ENCODE measurements around the gene SHROOM3. TPM values are rescaled to one million over a fixed set of nuclear protein-coding genes. Genes with fewer than 3 reads are reported as not detected.

SHROOM3 gene
- polyA plus RNA-seq, 2 of the 4 experiments (the other 2 are of a cell fraction): 2.8 to 5.1 TPM

- ChIA-PET CTCF (interaction anchor here (0.9 kb wide), 1 partner anchor 11 kb away, joined by 3 read pairs; no protein-coding TSS in a partner anchor), POLR2A (no interaction called here)
- FAIRE-seq (no peak), DNase-seq (ENCODE audit: low read depth in 1 of 2, low spot score in 1 of 2) (no peak), ATAC-seq (no peak)
- no peaks in the 10 kb centered on the region for H3K9me3 ChIP-seq
- 41% methylated on average over 5 of the region's 5 CpGs for WGBS (ENCODE audit: missing lambda C conversion rate)
- TF ChIP-seq CHD4 (IDR thresholded peaks at IDR 0.05; ENCODE audit: borderline replicate concordance) (no peak), MAZ (IDR thresholded peaks at IDR 0.05; ENCODE audit: borderline replicate concordance, low read depth, low read length) (no peak), NFE2L2 (conservative IDR thresholded peaks at IDR 0.05; ENCODE audit: low read length) (no peak), POLR2A (IDR thresholded peaks at IDR 0.05; ENCODE audit: low read length) (no peak), ZFP36 (IDR thresholded peaks at IDR 0.05; ENCODE audit: borderline replicate concordance, partially characterized antibody) (no peak), FOXS1 (CRISPR knock-in tag; IDR thresholded peaks at IDR 0.05) (no peak), HOXB13 (CRISPR knock-in tag; IDR thresholded peaks at IDR 0.05; ENCODE audit: low read depth) (no peak), E2F6 (IDR thresholded peaks at IDR 0.05; ENCODE audit: borderline replicate concordance, low read depth) (no peak), KDM1A (IDR thresholded peaks at IDR 0.05; ENCODE audit: low read depth) (no peak), MAFK (IDR thresholded peaks at IDR 0.05; ENCODE audit: partially characterized antibody) (no peak), KDM5A (IDR thresholded peaks at IDR 0.05) (no peak)
- TF ChIP-seq, protein P1, sequence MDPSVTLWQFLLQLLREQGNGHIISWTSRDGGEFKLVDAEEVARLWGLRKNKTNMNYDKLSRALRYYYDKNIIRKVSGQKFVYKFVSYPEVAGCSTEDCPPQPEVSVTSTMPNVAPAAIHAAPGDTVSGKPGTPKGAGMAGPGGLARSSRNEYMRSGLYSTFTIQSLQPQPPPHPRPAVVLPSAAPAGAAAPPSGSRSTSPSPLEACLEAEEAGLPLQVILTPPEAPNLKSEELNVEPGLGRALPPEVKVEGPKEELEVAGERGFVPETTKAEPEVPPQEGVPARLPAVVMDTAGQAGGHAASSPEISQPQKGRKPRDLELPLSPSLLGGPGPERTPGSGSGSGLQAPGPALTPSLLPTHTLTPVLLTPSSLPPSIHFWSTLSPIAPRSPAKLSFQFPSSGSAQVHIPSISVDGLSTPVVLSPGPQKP (IDR thresholded peaks at IDR 0.05; ENCODE audit: low read depth, low read length): no peak
- TF ChIP-seq, protein P2, sequence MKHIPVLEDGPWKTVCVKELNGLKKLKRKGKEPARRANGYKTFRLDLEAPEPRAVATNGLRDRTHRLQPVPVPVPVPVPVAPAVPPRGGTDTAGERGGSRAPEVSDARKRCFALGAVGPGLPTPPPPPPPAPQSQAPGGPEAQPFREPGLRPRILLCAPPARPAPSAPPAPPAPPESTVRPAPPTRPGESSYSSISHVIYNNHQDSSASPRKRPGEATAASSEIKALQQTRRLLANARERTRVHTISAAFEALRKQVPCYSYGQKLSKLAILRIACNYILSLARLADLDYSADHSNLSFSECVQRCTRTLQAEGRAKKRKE (CRISPR knock-in tag; IDR thresholded peaks at IDR 0.05; ENCODE audit: low read depth): no peak
- H3K27ac ChIP-seq: no peak overlapping the region
- no peak overlapping the region for H3K4me2 ChIP-seq
- no peaks in the 10 kb centered on the region for H3K4me1 ChIP-seq
- H3K4me3 ChIP-seq: no peak overlapping the region
These were observed 202.8 kb downstream of the SHROOM3 start for GRCh38 chr4:76637712-76638361.

DNA sequence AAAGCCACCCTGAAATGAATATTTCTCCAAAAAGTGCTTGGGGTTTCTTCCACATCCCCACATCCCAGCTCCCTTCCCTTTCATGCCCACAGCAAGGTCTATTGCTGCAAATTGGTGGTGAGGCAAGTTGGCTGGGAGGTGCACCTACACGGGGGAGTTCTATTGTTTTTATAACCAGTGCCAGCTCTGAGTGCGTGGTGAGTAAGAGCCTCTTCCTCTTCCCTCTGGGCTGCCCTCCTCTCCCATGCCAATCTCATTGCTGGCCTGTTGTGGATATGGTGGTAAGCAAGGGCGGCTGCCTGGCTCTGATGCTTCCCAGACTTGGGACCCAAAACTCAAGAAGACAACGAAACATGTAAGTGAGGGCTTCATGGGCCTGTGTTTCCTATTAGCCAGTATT, 204.3 kb downstream of the SHROOM3 start:
- DNase-seq (ENCODE audit: low read depth in 1 of 2, low spot score in 1 of 2) (no peak), ATAC-seq (no peak), FAIRE-seq (no peak)
- H3K4me2 ChIP-seq: no peak overlapping the region
- no peaks in the 10 kb centered on the region for H3K9me3 ChIP-seq
- H3K4me3 ChIP-seq: no peak overlapping the region
- ChIA-PET POLR2A (no interaction called here), CTCF (no interaction called here)
- no peak overlapping the region for H3K27ac ChIP-seq
- TF ChIP-seq KDM1A (IDR thresholded peaks at IDR 0.05; ENCODE audit: low read depth) (no peak), RAD21 (conservative IDR thresholded peaks at IDR 0.05 in 1 of 2, IDR thresholded peaks at IDR 0.05 in 1 of 2) (no peak), EHF (CRISPR knock-in tag; IDR thresholded peaks at IDR 0.05) (no peak), MAZ (IDR thresholded peaks at IDR 0.05; ENCODE audit: borderline replicate concordance, low read depth, low read length) (no peak), CTCF (IDR thresholded peaks at IDR 0.05) (no peak), ESRRA (IDR thresholded peaks at IDR 0.05; ENCODE audit: borderline replicate concordance, low read length) (no peak), ZSCAN20 (CRISPR knock-in tag; IDR thresholded peaks at IDR 0.05) (no peak), MYC (IDR thresholded peaks at IDR 0.05; ENCODE audit: borderline replicate concordance, low read length) (no peak), JUN (IDR thresholded peaks at IDR 0.05) (no peak), TP53 (CRISPR knock-in tag; IDR thresholded peaks at IDR 0.05) (no peak), BCL3 (IDR thresholded peaks at IDR 0.05) (no peak), CHD4 (IDR thresholded peaks at IDR 0.05; ENCODE audit: borderline replicate concordance) (no peak), FOSB (CRISPR knock-in tag; IDR thresholded peaks at IDR 0.05) (no peak), HEYL (CRISPR knock-in tag; IDR thresholded peaks at IDR 0.05) (no peak), RNF2 (IDR thresholded peaks at IDR 0.05; ENCODE audit: borderline replicate concordance, low read depth) (no peak)
- TF ChIP-seq, protein P3, sequence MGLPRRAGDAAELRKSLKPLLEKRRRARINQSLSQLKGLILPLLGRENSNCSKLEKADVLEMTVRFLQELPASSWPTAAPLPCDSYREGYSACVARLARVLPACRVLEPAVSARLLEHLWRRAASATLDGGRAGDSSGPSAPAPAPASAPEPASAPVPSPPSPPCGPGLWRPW (IDR thresholded peaks at IDR 0.05): no peak
- TF ChIP-seq, protein P2 (CRISPR knock-in tag; IDR thresholded peaks at IDR 0.05; ENCODE audit: low read depth): no peak
- TF ChIP-seq, protein P1 (IDR thresholded peaks at IDR 0.05; ENCODE audit: low read depth, low read length): no peak
- H3K4me1 ChIP-seq: no peaks in the 10 kb centered on the region
- WGBS (ENCODE audit: missing lambda C conversion rate): 49% methylated on average over 4 of the region's 4 CpGs
